Inflammatory macrophage (primary cell): ENCODE data around the gene NPIPA7.
"Not testable (repeated sequence)": the region's sequence is repeated elsewhere in the genome, so short reads cannot be mapped to it uniquely, and the experiment has no call there.

Experiments
- DNase-seq, 2 donors: peaks; one replicate each; pipeline ENCODE4 v3.0.0-alpha.2; 2020 to 2022

NPIPA7 gene

GRCh38 chr16:16420515-16420914 is 41.6 kb downstream of the NPIPA7 start:
- DNase-seq, result not testable (repeated sequence)

- DNase-seq, result not testable (repeated sequence)
Observed at GRCh38 chr16:16425146-16425545, 46.2 kb downstream of the NPIPA7 start.

GRCh38 chr16:16431135-16431534 is 52.2 kb downstream of the NPIPA7 start:
- not testable (repeated sequence) for DNase-seq

- DNase-seq, result not testable (repeated sequence)
Observed at GRCh38 chr16:16434711-16435110, 55.8 kb downstream of the NPIPA7 start.

- not testable (repeated sequence) for DNase-seq
Observed at GRCh38 chr16:16441401-16441800, 62.5 kb downstream of the NPIPA7 start.
